Astrocyte of the cerebellum (primary cell): ENCODE data around the gene MSL1.
"Not testable (repeated sequence)": the region's sequence is repeated elsewhere in the genome, so short reads cannot be mapped to it uniquely, and the experiment has no call there.

Experiments
- DNase-seq: peaks from one replicate; pipeline ENCODE4 v3.0.0-alpha.2; 2011; ENCODE audit warnings: low read depth
- H3K4me3 ChIP-seq: 2 replicates; pipeline ENCODE4 v1.5.1; 2011; ENCODE audit warnings: mild to moderate bottlenecking, low read depth, low read length, moderate library complexity
- in situ Hi-C: cut with HindIII; loops from 2 replicates; pipeline ENCODE4 v1.10.0; 2017; ENCODE audit warnings: low sequenced_read_pairs
- TF ChIP-seq, protein P1 (sequence below): IDR thresholded peaks from 2 replicates; pipeline ENCODE4 v1.5.1; 2012; ENCODE audit warnings: low read length, low read depth, moderate library complexity, mild to moderate bottlenecking; ENCODE audit errors: missing control alignments

The MSL1 gene

GRCh38 chr17:40130352-40131042, 8.7 kb downstream of the MSL1 start:
- TF ChIP-seq, protein P1, sequence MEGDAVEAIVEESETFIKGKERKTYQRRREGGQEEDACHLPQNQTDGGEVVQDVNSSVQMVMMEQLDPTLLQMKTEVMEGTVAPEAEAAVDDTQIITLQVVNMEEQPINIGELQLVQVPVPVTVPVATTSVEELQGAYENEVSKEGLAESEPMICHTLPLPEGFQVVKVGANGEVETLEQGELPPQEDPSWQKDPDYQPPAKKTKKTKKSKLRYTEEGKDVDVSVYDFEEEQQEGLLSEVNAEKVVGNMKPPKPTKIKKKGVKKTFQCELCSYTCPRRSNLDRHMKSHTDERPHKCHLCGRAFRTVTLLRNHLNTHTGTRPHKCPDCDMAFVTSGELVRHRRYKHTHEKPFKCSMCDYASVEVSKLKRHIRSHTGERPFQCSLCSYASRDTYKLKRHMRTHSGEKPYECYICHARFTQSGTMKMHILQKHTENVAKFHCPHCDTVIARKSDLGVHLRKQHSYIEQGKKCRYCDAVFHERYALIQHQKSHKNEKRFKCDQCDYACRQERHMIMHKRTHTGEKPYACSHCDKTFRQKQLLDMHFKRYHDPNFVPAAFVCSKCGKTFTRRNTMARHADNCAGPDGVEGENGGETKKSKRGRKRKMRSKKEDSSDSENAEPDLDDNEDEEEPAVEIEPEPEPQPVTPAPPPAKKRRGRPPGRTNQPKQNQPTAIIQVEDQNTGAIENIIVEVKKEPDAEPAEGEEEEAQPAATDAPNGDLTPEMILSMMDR = no peak
- H3K4me3 ChIP-seq = no peak overlapping the region
- in situ Hi-C loops = no loop called here
- no peak for DNase-seq

GRCh38 chr17:40134184-40134583, 12.4 kb downstream of the MSL1 start:
- TF ChIP-seq, protein P1 = no peak
- DNase-seq = no peak
- in situ Hi-C loops = no loop called here
- no peak overlapping the region for H3K4me3 ChIP-seq

GRCh38 chr17:40135817-40136216, 14.0 kb downstream of the MSL1 start:
- TF ChIP-seq, protein P1 = peak; percentile 6
- DNase-seq = no peak
- no peak overlapping the region for H3K4me3 ChIP-seq
- in situ Hi-C loops = no loop called here

DNA sequence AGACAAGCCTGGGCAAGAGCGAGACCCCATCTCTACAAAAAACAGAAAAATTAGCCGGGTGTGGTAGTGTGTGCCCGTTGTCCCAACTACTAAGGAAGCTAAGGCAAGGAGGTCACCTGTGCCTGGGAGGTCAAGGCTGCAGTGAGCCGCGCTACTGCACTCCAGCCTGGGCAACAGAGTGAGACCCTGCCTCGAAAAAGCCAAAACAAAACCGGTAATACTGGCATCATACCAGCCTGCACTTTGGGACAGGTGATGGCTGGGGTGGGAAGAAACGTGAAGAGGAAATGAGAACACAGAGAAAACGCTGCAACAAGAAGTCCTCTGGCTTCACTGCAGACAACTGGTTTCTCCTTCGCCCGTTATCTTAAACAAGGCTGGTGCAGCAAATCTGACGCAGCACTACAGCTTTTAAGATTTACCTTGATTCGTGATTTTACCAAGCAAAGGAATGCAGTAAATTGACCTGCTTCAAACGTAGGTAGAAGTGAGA, 17.8 kb downstream of the MSL1 start:
- in situ Hi-C loops = no loop called here
- TF ChIP-seq, protein P1 = no peak
- no peak for DNase-seq
- peak overlapping the region; percentile 73 for H3K4me3 ChIP-seq

DNA sequence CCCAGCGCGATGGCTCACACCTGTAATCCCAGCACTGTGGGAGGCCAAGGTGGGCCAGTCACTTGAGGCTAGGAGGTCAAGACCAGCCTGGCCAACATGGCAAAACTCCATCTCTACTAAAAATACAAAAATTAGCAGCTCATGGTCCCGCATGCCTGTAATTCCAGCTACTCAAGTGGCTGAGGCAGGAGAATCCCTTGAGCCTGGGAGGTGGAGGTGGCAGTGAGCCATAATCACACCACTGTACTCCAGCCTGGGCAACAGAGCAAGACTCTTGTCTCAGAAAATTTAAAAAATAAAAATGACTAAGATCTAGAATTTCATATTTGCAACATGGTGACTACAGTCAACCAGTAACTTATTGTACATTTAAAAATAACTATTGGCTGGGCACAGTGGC, 21.4 kb downstream of the MSL1 start:
- in situ Hi-C loops, DNase-seq, H3K4me3 ChIP-seq: not testable (repeated sequence)

DNA sequence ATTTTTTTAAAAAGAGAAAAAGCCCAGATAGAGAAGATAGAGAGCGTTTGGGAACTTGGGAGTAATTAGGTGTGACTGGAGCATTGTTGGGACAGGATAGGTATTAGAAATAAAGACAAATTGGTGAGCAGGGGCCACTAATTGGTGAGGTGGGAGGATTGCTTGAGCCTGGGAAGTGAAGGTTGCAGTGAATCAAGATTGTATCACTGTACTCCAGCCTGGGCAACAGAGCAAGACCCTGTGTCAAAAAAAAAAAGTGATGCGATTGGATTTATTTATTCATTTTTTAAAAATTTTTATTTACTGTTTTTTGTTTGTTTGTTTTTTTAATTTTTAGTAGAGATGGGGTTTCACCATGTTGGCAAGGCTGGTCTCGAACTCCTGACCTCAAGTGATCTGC, 23.7 kb downstream of the MSL1 start:
- no peak overlapping the region for H3K4me3 ChIP-seq
- no peak for DNase-seq
- TF ChIP-seq, protein P1 = no peak
- in situ Hi-C loops = no loop called here

DNA sequence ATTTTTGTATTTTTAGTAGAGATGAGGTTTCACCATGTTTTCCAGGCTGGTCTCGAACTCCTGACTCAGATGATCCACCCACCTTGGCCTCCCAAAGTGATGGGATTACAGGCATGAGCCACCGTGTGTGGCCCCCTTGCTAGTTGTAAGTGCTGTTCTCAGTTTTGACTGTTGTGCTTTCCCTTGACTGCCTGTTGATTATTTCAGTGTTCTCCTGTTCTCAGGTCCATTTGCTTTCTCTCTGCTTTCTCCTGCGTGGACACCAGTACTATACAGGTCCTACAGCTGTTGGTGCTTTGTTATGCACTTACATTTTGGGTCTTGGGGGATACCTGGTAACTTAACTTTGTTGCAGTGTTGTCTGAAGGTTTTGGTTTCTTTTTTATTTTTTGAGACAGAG, 26.8 kb downstream of the MSL1 start:
- in situ Hi-C loops = no loop called here
- TF ChIP-seq, protein P1 = no peak
- H3K4me3 ChIP-seq = no peak overlapping the region
- DNase-seq = no peak
